ENCODE measurements around the gene EOLA2. TPM values are rescaled to one million over a fixed set of nuclear protein-coding genes. Genes with fewer than 3 reads are reported as not detected.
"Not testable (repeated sequence)": the region's sequence is repeated elsewhere in the genome, so short reads cannot be mapped to it uniquely, and the experiment has no call there.

Gene EOLA2
- total and polyA plus RNA-seq, 12 donors, result 16.4 to 39.2 (median 23.9) TPM

DNA sequence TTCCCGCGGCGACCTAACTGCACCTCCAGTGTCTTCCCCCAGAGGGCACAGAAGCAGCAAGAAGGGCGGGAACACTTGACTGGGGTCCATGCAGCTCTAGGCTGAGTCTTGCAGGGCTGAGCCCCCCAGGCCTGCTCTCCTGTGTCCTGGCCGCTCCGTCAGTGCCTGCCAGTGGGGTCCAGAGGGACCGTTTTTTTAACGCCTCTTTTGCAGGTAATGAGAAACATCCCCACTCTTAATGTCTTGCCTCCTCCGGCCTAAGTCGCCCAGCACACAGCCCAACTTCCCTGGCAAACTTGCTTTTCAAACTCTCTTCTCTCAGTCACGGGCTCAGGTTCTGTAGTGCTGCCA, 2.4 kb upstream of the EOLA2 start:
- intact Hi-C loops (cut with DNase I); H3K36me3 ChIP-seq; H3K27me3 ChIP-seq; ATAC-seq; H3K9me3 ChIP-seq; DNase-seq; H3K4me1 ChIP-seq: not testable (repeated sequence)
- peak overlapping the region in 4 of 10 donors; percentile 24 to 54 (median 38) for H3K4me3 ChIP-seq
- 3 to 18% methylated on average over 8 to 10 of the region's 11 CpGs for WGBS, 2 donors
- TF ChIP-seq, protein P1, sequence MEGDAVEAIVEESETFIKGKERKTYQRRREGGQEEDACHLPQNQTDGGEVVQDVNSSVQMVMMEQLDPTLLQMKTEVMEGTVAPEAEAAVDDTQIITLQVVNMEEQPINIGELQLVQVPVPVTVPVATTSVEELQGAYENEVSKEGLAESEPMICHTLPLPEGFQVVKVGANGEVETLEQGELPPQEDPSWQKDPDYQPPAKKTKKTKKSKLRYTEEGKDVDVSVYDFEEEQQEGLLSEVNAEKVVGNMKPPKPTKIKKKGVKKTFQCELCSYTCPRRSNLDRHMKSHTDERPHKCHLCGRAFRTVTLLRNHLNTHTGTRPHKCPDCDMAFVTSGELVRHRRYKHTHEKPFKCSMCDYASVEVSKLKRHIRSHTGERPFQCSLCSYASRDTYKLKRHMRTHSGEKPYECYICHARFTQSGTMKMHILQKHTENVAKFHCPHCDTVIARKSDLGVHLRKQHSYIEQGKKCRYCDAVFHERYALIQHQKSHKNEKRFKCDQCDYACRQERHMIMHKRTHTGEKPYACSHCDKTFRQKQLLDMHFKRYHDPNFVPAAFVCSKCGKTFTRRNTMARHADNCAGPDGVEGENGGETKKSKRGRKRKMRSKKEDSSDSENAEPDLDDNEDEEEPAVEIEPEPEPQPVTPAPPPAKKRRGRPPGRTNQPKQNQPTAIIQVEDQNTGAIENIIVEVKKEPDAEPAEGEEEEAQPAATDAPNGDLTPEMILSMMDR (IDR thresholded peaks at IDR 0.05), result peak; percentile 12 to 62 (median 48)
- H3K27ac ChIP-seq, result peak overlapping the region in 2 of 10 donors; percentile 22 to 89

DNA sequence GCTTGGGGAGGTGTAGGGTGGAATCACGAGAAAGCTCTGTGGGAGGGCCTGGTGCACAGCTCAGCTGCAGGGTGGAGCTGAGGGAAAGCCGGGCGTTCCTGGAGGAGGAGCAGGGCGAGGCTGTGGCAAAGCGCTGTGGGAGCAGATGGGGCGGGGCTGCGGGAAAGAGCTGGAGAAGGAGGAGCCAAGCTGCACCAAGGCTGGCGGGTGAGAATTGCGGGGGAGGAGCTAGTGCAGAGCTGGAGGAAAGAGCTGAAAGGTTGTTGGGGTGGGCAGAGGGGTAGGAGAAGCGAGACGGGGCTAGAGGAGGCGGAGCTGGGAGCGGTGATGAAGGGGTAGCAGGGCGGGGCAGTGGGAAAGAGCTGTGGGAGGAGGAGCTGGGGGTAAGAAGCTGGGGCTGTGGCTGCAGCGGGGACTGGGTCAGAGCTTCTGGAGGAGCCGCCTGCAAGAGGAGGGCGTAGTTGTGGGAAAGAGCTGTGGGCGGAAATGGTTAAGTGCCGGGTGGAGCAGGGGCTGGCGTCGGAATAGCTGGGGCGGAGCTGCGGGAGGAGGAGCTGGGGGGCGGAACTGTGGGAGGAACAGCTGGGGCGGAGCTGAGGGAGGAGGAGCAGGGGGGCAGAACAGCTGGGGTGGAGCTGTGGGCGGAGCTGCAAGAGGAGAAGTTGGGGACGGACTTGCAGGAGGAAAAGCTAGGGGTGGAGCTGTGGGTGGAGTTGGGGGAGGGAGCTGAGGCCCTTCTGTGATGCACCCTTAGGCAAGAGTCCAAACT, 1.8 kb upstream of the EOLA2 start:
- peaks cover 0 to 4% (median 0%) of the 10 kb centered on the region in 9 donors for H3K36me3 ChIP-seq
- ATAC-seq (peak; percentile 64 to 85 (median 78)), DNase-seq (peak; percentile 91 to 96)
- H3K27me3 ChIP-seq, result no peaks in the 10 kb centered on the region
- no peaks in the 10 kb centered on the region for H3K9me3 ChIP-seq
- H3K27ac ChIP-seq, result peak overlapping the region; percentile 86 to 98 (median 90)
- peaks cover 0 to 8% (median 4%) of the 10 kb centered on the region in 9 donors for H3K4me1 ChIP-seq
- intact Hi-C loops (cut with DNase I), result no loop called here
- H3K4me3 ChIP-seq, result peak overlapping the region; percentile 21 to 85 (median 56)
- WGBS, 2 donors, result 1% methylated on average over 23 to 27 of the region's 27 CpGs
- TF ChIP-seq, protein P1 (IDR thresholded peaks at IDR 0.05), result no peak

DNA sequence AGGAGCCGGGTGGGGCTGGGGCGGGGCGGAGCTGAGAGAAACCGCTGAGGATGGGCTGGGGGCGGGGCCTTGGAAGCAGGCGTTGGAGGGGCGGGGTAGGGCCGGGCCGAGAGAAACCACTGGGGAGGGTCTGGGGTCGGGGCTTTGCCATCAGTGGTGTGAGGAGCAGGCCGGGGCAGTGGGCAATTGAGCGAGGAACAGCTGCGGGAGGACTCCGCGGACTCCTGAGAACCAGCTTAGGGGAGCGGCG, 1.3 kb upstream of the EOLA2 start:
- intact Hi-C loops (cut with DNase I), result no loop called here
- H3K4me1 ChIP-seq, result peaks cover 0 to 8% (median 4%) of the 10 kb centered on the region in 9 donors
- peaks cover 0 to 4% (median 0%) of the 10 kb centered on the region in 9 donors for H3K36me3 ChIP-seq
- TF ChIP-seq, protein P1 (IDR thresholded peaks at IDR 0.05), result no peak
- ATAC-seq (peak; percentile 53 to 70 (median 59)), DNase-seq (no peak)
- no peaks in the 10 kb centered on the region for H3K9me3 ChIP-seq
- H3K4me3 ChIP-seq, result peak overlapping the region; percentile 21 to 85 (median 56)
- no peaks in the 10 kb centered on the region for H3K27me3 ChIP-seq
- peak overlapping the region; percentile 86 to 98 (median 90) for H3K27ac ChIP-seq
- WGBS, 2 donors, result 0 to 3% methylated on average over 11 to 16 of the region's 17 CpGs

DNA sequence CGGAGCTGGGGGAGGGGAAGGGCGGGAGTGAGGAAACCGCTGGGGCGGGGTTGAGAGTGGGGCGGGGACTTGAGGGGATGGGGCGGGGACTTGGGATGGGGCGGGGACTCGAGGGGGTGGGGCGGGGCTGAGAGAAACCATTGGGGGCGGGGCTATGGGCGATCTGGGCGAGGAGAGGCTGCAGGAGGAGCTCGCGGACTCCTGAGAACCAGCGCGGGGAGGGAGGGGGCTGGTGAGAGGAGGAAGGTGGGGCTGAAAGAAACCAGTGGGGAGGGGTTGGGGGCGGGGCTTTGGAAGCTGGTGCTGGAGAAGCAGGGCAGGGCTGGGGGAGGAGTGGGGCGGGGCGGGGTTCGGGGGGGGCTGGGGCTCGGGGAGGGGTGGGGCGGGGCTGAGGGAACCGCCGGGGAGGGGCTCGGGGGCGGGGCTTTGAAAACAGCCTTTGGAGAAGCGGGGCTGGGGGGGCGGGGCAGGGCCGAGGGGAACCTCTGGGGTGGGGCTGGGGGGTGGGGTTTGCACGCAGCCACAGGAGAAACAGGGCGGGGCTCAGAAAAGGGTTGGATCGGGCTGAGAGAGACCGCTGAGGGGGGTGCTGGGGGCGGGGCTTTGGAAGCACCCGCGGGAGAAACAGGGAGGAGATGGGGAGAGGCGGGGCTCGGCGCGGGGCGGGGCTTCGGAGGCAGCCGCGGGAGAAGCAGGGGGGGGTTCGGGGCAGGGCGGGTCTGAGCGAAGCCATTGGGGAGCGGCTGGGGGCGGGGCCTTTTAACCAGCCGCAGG, 777 bp upstream of the EOLA2 start:
- Histone ChIP-seq H3K4me1 (peaks cover 0 to 8% (median 4%) of the 10 kb centered on the region in 9 donors), H3K36me3 (peaks cover 0 to 3% (median 0%) of the 10 kb centered on the region in 9 donors), H3K27me3 (no peaks in the 10 kb centered on the region), H3K4me3 (peak overlapping the region in 9 of 10 donors; percentile 38 to 85 (median 75)), H3K9me3 (no peaks in the 10 kb centered on the region), H3K27ac (peak overlapping the region; percentile 86 to 98 (median 91))
- ATAC-seq, result peak; percentile 26 to 48 (median 42)
- 1 to 2% methylated on average over 12 to 25 of the region's 50 CpGs for WGBS, 2 donors
- DNase-seq, result peak; percentile 94 to 95
- TF ChIP-seq, protein P1 (IDR thresholded peaks at IDR 0.05), result no peak
- intact Hi-C loops (cut with DNase I), result no loop called here
